GM23338 (cell line): Measurements from ENCODE around the gene KNL1.

Experiments used
- EZH2 ChIP-seq: fragments of 200-600 bp; sonication (generic); IDR thresholded peaks from one replicate; pipeline ENCODE4 v1.8.0; 2017; ENCODE audit warnings: antibody characterized with exemption, mild to moderate bottlenecking, low read depth; ENCODE audit not compliant: unreplicated experiment
- JUNB ChIP-seq: IDR thresholded peaks from one replicate; pipeline ENCODE4 v1.6.1; 2016; ENCODE audit warnings: antibody characterized with exemption; ENCODE audit not compliant: unreplicated experiment
- NANOG ChIP-seq: IDR thresholded peaks from 2 replicates; pipeline ENCODE4 v1.6.1; 2016; ENCODE audit warnings: antibody characterized with exemption, borderline replicate concordance
- POLR2AphosphoS5 ChIP-seq: IDR thresholded peaks from 2 replicates; pipeline ENCODE4 v1.6.1; 2016; ENCODE audit warnings: antibody characterized with exemption, low read depth
- TF ChIP-seq, protein P1 (sequence below), 2 experiments: fragments of 200-600 bp in 1 of 2; sonication (generic) in 1 of 2; conservative IDR thresholded peaks; 2 replicates each; pipeline versions ENCODE4 v1.5.1 to v1.6.1; 2016 to 2017; ENCODE audit warnings: antibody characterized with exemption in 2 of 2, low read depth in 2 of 2, mild to moderate bottlenecking in 2 of 2, moderate library complexity in 1 of 2
- TF ChIP-seq, protein P2 (sequence below): IDR thresholded peaks from one replicate; pipeline ENCODE4 v1.6.1; 2018; ENCODE audit warnings: antibody characterized with exemption; ENCODE audit not compliant: unreplicated experiment

- TF ChIP-seq, protein P1, sequence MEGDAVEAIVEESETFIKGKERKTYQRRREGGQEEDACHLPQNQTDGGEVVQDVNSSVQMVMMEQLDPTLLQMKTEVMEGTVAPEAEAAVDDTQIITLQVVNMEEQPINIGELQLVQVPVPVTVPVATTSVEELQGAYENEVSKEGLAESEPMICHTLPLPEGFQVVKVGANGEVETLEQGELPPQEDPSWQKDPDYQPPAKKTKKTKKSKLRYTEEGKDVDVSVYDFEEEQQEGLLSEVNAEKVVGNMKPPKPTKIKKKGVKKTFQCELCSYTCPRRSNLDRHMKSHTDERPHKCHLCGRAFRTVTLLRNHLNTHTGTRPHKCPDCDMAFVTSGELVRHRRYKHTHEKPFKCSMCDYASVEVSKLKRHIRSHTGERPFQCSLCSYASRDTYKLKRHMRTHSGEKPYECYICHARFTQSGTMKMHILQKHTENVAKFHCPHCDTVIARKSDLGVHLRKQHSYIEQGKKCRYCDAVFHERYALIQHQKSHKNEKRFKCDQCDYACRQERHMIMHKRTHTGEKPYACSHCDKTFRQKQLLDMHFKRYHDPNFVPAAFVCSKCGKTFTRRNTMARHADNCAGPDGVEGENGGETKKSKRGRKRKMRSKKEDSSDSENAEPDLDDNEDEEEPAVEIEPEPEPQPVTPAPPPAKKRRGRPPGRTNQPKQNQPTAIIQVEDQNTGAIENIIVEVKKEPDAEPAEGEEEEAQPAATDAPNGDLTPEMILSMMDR (conservative IDR thresholded peaks at IDR 0.05; ENCODE audit: low read depth in 2 of 2): no peak
- no peak for TF ChIP-seq EZH2
- TF ChIP-seq POLR2AphosphoS5: no peak
- no peak for TF ChIP-seq JUNB
- TF ChIP-seq, protein P2, sequence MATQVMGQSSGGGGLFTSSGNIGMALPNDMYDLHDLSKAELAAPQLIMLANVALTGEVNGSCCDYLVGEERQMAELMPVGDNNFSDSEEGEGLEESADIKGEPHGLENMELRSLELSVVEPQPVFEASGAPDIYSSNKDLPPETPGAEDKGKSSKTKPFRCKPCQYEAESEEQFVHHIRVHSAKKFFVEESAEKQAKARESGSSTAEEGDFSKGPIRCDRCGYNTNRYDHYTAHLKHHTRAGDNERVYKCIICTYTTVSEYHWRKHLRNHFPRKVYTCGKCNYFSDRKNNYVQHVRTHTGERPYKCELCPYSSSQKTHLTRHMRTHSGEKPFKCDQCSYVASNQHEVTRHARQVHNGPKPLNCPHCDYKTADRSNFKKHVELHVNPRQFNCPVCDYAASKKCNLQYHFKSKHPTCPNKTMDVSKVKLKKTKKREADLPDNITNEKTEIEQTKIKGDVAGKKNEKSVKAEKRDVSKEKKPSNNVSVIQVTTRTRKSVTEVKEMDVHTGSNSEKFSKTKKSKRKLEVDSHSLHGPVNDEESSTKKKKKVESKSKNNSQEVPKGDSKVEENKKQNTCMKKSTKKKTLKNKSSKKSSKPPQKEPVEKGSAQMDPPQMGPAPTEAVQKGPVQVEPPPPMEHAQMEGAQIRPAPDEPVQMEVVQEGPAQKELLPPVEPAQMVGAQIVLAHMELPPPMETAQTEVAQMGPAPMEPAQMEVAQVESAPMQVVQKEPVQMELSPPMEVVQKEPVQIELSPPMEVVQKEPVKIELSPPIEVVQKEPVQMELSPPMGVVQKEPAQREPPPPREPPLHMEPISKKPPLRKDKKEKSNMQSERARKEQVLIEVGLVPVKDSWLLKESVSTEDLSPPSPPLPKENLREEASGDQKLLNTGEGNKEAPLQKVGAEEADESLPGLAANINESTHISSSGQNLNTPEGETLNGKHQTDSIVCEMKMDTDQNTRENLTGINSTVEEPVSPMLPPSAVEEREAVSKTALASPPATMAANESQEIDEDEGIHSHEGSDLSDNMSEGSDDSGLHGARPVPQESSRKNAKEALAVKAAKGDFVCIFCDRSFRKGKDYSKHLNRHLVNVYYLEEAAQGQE: no peak
- no peak for TF ChIP-seq NANOG
These were observed 4.1 kb downstream of the KNL1 start for GRCh38 chr15:40598126-40598525.
